Neural cell (in vitro differentiated cells): Measurements from ENCODE around the gene KRT7. TPM values are rescaled to one million over a fixed set of nuclear protein-coding genes. Genes with fewer than 3 reads are reported as not detected.

Source experiments
- polyA plus RNA-seq: library from polyadenylated mRNA; depleted of rRNA; stranded (reverse); fragments of >200 nt; gene quantifications from 2 replicates; pipeline ENCODE4 v1.2.3, GENCODE V29; 2014

Gene KRT7
- polyA plus RNA-seq, 1 donor from 2014 or later, result not detected

Other genes with a start within 250 kb of the KRT7 start
- gene TAMALIN, start 226.3 kb upstream of the KRT7 start, polyA plus RNA-seq, result 5.4 and 6.1 TPM in 2 replicates
- gene NR4A1, start 181.8 kb upstream of the KRT7 start, polyA plus RNA-seq, result 3.4 and 6.1 TPM in 2 replicates
- 53.9 and 55.6 TPM in 2 replicates for gene ATG101, start 163.3 kb upstream of the KRT7 start, polyA plus RNA-seq
- not detected in 2 replicates for gene SMIM41, start 153.5 kb upstream of the KRT7 start, polyA plus RNA-seq
- gene KRT80, start 41.2 kb upstream of the KRT7 start, polyA plus RNA-seq, result not detected in 2 replicates
- gene KRT86, start 41.4 kb downstream of the KRT7 start, polyA plus RNA-seq, result not detected in 2 replicates
- gene KRT81, start 58.3 kb downstream of the KRT7 start, polyA plus RNA-seq, result not detected in 2 replicates
- not detected in 2 replicates for gene KRT83, start 88.2 kb downstream of the KRT7 start, polyA plus RNA-seq
- gene KRT85, start 134.2 kb downstream of the KRT7 start, polyA plus RNA-seq, result not detected in 2 replicates
- gene KRT84, start 152.4 kb downstream of the KRT7 start, polyA plus RNA-seq, result not detected in 2 replicates
- not detected in 2 replicates for gene KRT82, start 173.1 kb downstream of the KRT7 start, polyA plus RNA-seq
- not detected in 2 replicates for gene KRT75, start 201.1 kb downstream of the KRT7 start, polyA plus RNA-seq
- gene KRT6B, start 218.9 kb downstream of the KRT7 start, polyA plus RNA-seq, result not detected in 2 replicates
- gene KRT6C, start 240.6 kb downstream of the KRT7 start, polyA plus RNA-seq, result not detected in 2 replicates